TTC549 (cell line): Measurements from ENCODE around the gene TMEM109.

Experiments
- FAIRE-seq: peaks from 2 replicates; lab custom pipeline; 2012; peaks lifted over from hg19 to GRCh38; lab: Jason Lieb, UNC

Gene TMEM109

DNA sequence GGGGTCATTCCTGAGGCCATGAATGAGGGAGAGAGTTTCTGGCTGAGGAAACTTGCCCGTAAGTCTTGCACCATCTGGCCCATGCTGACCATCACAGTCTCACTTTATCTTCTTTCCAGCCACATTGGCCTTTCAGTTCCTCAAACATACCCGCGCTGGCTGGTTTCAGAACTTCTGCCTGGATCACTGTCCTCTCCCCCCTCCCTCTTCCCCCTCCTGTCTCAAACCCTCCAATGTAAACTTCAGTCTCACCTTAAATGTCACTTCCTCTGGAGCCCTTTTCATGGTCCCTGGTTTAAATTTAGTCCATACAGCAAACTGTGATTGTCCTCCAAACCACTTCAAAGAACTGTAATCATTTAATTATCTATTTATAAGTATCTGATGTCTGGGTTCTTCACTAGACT lies 3.7 kb upstream of the TMEM109 start:
- no peak for FAIRE-seq

DNA sequence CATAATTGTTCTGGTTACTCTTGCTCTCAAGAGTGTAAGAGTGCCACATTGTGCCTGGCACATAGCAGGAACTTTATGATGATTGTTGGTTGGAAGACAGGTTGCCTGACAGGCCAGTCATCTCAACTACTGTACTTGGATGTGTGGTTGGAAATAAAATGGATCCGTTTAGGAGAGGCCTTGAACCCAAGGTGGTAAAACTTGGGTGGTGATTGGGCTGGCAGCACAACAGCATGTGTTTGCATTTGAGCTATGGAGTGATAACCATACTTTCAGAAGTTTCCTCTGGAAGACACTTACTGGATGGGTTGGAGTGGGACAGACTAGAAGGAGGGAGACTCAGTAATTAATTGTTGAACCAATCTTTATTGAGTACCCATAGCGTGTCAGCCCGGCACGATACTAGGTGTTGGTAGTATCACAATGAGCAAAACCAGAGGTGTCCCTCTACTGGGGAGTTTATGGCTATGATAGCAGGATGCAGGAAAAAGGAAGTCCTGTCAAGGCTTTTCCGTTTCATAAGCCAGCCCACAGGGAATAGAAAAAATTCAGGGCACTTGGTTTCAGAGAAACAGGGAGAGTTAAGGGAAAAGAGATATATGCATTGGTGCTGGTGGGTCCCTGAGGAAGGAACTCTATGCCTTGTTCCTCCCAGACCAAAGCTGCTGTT lies 3.1 kb upstream of the TMEM109 start:
- FAIRE-seq = no peak

DNA sequence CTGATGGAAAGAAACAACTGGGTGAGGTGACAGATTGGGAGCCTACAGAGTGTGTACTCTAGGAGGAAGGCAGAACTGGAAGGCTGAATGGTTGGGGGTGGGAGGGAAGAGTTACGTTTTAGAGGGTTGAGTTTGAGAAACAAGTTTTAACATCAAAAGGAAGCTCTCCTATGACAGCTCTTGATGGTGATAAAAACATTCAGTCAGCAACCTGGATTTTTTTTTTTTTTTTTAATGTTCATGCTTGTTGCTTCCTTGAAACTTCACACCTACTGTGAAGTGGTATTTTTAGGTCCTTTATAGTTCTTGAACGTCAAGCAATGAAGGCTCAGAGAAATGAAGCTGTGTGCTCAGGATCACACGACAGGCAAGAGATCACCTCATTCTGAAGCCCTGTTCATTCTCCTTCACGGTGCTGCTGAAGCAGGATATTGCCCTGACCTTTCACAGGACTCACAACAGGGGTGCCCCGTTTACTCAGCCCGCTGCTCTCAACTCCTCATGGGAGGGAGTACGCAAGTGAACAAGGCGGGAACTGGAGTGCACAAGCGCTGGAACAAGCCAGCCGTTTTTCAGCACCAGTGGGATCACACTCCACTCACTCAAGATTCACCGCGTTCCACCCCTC lies 1.6 kb upstream of the TMEM109 start:
- no peak for FAIRE-seq

DNA sequence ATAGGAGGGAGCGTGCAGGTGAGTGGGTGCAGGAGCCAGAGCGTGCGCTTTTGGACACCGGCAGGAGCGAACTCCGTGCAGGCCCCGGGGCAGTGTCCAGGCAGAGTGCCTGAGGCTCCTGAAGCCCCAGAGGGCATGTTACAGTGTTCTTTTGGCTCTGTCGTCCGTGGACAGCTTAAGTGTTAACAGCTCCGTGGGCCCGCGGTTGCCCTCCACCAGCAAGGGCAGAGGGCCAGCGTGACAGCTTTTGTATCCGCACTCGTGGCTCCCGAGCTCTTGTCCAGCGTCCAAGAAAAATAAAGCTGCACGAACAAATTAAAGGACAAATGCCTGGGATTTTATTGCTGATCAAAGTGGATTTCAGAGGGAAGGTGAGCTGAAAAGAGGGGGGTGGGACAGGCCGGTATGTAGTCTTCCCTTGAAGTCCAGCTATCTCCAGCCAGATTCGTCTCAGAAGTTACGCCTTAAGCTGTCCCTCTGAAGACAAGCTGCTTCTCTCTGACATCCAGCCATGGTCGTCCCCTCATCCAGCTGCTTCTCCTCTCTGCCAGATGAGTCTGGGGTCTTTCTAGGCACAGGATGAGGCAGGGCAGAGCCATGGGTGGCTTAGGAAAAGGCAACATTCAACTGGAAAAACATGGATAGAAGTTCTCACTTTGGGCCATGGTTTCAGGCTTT lies 968 bp upstream of the TMEM109 start:
- FAIRE-seq = no peak

DNA sequence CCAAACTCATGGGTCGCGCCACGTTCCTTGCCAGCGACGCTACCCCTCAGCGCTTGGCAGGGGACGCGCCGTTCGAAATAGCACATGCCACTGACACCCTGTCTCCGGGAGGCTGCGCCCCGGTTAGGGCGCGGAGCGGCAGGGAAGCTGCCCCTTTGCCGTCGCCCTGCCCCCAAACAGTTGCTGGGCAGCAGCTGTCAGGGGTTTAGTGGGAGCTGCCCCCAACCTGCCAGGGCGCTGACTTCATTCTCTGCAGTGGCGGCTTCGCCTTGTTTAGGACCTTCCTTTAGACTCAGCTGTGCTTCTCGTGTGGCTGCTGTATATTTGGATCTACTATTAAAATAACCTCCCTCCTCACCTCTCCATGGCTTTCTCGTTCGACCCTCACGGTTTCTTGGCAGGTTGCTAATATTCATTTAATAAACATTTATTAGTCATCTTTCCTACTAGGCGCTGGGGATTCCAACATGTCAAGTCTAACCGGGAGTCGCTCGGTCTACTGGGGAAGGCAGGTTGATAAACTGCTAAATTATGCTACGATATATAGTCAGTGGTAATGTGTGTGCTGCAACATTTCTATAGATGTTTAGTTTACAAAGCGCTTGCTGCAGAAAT lies 782 bp downstream of the TMEM109 start:
- FAIRE-seq = no peak

DNA sequence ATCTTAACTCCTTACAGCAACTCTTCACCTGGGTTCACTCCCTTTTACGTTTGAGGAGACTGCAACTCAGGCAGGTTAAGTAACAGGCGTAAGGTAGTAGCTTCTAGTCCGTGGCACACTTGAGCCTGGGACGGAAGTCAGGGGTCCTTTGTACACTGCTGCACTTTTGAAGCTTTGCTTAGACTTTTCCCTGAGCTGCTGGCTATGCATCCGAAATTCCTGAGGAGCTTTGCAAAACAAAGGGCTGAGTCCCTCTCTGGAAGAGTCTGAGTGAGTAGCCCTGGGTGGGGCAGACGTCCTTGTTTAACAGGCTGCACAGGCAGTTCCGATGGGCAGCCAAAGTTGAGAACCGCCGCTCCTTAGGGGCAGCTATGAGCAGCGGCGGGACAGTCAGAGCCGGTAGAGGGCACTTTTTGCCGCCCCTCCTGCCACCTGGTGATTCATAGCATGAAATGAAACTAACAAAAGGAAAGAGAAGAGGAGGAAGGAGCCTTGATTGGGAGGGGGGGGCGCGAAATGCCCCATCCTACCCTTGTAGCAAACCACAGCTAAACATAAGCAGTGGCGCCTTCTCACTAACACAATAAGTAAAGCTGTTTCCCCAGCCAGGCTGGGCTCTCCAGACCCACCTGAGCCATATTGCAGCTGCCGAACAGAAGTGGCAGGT lies 1.4 kb downstream of the TMEM109 start:
- no peak for FAIRE-seq

DNA sequence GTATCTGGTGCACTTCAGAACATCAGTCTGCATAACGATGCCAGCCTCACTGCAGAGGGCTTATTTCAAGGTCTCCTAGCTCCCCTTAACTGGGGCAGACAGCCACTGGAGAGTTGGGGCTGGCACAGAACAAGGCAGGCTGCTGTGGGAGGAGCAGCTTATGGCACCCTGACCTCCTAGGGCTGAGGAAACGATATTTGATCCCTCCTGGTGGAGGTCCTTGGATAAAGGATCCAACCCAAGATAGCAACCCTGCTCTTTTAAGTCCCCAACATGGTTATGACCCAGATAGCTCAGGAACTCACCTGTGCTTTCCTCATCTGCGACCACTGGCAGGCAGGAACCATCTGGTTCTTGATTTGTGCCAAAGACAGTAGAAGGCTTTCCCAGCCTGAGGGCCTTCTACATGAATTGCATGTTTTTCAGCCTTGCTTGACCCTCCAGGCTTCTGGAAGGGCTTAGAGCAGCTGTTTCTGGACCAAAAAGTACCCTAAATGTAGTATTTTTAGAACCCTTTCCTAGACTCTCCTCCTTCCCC lies 2.8 kb downstream of the TMEM109 start:
- FAIRE-seq = no peak

DNA sequence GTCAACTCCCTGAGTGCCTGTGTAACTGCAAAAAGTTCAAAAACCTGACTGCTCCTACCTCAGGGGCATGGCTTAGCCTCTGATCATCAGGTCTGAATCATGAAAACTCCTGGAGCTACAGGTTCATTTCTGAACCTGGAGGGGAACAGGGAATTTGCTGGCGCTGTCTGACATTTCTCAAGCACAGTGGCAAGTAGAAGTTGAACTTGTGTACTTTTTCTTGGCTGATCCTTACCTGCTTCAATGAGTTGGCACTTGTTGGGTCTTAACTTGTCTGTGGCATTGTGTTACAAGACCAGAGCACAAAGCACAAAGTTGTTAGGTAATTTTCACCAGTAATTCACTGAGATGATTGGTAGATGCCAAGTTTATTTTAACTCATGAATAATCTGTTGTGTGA lies 3.3 kb downstream of the TMEM109 start:
- no peak for FAIRE-seq

DNA sequence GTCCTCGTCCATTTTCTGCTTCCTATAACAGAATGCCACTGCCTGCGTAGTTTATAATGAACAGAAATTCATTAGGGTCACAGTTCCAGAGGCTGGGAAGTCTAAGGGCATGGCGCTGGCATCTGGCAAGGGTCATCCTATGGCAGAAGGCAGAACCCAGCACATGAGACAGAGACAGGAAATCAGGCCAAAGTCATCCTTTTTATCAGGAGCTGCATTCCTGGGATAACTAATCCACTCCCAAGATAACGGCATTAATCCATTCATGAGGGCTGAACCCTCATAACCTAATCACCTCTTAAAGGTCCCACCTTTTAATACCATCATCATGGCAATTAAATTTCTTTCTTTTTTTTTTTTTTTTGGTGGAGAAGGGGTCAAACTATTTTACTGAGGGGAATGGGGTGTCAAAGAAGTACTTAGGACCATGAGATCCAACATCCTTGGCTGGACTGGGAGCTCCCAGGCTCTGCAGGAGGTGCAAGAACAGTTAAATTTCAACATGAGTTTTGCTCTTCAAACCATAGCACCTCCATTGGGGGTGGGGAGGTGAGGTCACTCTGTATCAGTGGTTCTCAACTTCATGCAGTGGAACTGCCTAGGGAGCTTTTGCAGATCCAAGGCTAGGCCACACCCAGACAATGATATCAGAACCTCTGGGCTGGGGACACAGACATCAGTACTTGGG lies 4.4 kb downstream of the TMEM109 start:
- no peak for FAIRE-seq

DNA sequence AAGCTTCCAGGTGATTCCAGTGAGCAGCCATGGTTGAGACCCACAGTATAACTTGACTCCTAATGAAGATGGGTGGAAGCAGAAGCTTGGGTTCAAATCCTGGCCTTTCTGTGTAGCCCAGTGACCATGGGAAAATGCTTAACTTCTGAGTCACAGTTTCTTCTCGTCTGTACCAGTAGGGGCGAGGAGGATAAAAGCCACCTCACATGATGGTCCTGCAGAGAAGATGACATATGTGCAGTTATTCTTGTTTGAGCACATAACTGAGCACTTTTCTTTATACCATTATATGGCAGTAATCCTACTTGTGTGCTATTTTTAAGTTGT lies 4.9 kb downstream of the TMEM109 start:
- FAIRE-seq = no peak

DNA sequence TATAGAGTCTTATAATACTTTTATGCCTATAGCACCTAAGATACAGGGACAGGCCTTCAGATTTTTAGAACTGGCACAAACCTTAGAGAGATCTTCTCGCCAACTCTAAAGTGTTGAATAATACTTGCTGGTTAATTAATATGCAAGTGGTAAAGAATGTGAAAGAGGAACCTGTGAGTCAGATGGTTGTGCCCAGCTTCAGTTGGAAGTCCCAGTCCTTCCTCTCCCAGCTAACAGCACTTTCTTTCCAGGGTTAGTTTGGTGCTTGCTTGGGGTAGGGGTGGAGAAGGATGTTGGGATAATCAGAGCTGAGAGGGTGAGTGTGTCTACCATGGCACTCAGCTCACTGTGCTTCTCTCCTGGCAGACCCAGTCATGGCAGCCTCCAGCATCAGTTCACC lies 5.4 kb downstream of the TMEM109 start:
- no peak for FAIRE-seq

DNA sequence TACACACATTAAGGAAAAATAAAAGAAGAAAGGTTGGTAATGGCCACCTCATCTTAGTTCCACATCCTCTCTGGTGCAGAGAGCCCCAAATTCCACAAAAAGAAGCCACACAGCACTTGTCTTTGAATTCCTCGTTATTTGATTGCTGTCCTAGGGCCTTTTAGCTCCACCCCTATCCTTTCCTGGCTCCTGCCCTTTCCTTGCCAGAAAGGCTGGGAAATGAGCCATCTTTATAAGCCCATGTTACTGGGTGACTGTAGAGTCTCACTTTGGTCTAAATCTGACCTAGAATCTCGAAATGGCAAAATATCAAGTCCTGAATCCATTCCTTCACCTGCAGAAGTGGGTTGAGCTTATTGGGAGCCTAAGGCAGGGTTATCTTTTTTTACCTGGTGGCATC lies 6.0 kb downstream of the TMEM109 start:
- FAIRE-seq = no peak

DNA sequence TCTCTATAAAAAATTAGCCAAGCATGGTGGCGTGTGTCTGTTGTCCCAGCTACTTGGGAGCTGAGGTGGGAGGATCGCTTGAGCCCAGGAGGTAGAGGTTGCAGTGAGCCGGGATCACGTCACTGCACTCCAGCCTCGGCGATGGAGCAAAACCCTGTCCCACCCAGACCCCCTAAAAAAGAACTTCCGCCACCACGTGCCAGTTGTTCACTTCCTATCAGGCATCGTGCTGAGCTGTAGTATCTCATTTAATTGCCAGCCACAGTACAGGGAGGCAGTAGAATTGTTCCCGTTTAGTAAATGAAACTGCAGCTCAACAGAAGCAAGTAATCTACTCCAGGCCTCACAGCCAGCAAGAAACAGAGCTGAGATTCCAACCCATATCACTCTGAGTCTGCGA lies 7.3 kb downstream of the TMEM109 start:
- FAIRE-seq = no peak

DNA sequence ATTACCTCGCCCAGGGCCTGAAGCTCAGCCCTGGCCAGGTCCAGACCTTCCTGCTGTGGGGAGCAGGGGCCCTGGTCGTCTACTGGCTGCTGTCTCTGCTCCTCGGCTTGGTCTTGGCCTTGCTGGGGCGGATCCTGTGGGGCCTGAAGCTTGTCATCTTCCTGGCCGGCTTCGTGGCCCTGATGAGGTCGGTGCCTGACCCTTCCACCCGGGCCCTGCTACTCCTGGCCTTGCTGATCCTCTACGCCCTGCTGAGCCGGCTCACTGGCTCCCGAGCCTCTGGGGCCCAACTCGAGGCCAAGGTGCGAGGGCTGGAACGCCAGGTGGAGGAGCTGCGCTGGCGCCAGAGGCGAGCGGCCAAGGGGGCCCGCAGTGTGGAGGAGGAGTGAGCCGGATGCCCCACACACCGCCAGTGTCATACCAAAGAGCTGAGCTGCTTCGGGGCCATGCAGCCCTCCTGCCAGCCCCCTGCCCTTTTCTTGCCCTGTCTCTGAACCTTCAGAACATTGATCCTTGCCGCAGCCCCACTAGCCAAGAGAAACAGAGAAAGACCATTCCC lies 7.9 kb downstream of the TMEM109 start:
- FAIRE-seq = no peak

DNA sequence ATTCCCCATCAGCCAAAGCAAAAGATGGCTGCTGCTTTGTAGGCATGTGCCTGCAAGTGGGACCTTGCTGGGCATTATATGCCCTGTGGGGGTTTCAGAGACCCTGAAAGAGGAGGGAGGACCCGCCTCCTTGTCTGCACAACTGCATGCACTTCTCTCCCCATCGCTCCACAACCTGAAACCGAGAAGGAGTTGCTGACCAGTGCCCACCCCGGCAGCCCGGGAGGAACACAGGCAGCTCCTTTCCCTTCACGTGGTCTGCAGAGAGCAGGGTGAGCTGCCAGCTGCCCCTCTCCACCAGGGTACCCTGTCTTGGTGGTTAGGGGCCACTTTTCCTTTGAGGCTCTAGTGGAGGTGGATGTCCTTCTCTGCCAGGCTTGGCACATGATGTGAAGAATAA lies 8.9 kb downstream of the TMEM109 start:
- FAIRE-seq = no peak

DNA sequence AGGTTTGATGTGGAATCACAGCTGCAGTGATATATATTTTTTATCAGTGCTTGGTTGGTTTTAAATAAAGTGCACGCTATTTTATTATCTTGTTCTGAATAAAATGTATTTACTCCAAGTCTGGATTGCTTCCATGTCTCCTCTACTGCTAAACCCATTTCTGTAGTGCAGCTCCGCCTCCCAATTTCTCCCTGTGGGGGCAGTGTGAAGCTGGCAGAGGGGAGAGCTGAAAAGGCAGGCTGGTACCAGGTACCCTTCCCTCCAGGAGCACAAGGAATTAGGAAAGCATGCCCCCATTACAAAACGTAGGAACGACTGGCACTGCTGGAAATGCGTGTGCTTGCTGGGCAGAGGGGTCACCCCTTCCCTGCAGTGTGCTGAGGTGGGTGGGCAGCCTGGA lies 9.4 kb downstream of the TMEM109 start:
- FAIRE-seq = no peak

DNA sequence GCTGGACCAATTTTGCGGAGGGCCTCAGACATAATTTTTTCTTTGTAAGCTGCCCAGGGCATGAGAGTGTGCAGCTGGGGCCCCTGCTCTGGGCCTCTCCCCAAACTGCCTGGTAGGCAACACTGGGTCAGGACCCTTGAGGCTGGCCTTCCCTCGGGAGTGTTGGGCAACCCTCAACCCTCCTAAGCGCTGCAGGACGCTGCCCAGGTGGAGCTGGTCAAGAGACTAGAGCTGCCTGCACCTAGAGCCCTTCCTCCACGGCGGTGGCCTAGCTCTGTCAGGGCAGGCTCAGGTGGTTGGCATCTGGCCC lies 9.8 kb downstream of the TMEM109 start:
- FAIRE-seq = no peak

DNA sequence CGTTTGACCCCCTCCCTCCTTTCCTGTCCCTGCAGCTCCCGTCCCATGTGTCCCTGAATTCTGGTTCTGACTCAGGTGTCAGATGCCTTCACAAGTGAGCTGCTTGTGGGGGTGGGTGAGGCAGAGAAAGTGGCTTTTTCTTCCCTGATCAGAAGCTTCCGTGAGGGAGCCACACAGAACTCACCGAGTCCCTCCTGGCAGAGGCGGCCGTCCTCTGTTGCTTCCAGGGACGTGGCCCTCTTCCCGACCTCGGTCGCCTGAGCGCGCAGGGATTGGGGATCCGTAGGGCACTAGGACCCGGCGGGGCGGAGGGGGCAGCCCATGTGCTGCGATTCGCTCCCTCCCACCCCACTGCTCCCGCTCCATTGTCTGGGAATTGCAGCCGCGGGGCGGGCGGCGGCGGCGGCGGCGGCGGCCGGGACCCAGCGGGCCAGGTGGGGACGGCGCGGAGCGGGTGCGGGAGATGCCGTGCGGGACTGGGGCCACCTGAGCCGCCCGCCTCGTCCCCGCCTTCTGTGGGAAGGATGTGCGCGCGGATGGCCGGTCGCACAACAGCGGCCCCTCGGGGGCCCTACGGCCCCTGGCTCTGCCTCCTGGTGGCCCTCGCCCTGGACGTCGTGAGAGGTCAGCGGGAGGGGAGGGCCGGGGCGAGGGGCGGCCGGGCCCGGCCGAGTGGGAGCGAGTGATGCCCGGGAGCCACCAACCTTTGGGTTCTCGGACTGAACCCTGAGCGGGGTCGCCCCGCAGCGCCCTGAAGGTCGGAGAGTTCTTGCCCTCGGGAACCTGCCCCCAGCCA lies 10.3 kb downstream of the TMEM109 start, which contains the start of gene TMEM132A:
TSS of gene TMEM132A (plus strand) at position 351 of the 796 bp plus-strand sequence. CDS start at position 525, 174 bp downstream.
- no peak for FAIRE-seq

DNA sequence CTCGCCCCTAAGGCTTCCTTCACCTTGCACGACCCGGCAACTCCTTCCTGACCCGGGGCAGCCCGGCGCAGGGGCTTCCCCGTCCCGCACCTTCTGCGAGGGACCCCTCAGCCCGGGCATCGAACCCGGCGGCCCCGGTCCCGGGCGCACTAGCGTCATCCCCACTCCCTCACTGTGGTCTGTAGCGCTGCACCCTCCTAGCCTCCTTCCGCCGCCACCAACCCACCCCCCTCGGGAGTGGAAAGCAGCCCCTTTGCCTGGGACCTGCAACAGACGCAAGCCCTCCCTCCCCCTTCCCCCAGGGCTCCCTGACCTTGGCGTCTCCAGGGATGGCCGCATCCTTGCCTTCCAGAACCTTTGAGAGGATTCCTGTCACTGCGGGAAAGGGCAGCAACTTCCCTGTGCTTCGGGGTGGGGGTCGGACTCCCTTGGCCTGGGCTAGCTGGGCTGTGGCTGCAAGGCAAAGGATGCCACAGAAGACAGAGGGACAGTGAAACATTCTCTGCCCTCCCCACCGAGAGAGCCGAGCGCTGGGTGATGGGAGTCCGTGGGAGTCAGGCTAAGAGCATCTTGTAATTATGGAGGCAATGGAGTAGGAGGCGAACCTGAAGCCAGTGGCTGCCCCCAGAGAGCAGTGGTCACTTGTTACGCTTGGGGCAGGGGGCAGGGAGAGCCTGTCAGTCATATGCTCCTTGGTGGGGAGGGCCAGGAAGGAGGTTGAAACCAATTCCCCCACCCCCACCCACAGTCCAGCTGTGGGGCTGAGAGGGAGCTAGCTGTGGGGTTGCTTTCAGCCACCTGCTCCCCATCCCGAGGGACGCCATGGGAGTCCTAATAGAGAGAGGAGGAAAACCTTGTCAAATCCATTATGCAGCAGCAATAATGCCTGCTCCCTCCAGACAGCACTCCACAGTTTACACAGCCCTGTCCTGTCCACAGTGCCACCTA lies 11.2 kb downstream of the TMEM109 start:
- no peak for FAIRE-seq

DNA sequence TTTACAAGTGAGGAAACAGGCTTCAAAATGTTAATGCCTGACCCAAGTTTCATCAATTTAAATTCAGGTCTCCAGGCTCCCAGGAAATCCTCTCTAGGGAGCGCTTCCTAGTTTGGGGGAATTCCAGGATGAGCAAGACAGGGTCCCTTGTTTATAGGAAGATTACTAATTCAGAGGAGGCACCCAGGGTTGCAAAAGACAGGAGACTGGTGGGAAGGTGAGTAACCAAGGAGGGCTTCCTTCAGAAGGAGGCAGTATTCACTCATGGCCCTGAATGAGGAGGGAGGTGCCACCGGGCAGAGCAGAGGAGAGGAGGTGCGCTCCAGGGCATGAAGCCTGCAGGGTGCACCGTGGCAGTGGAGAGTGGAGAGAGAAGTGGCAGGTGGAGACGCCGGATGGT lies 11.9 kb downstream of the TMEM109 start:
- FAIRE-seq = no peak
